Measurements from ENCODE around the gene PARP12. TPM values are rescaled to one million over a fixed set of nuclear protein-coding genes. Genes with fewer than 3 reads are reported as not detected.
A peak's percentile ranks its signal among the peaks of the same experiment; 100 is the strongest.

Gene PARP12
- total and polyA plus RNA-seq, 7 experiments from 2014 or later = 26.2 to 145 (median 72.9) TPM

DNA sequence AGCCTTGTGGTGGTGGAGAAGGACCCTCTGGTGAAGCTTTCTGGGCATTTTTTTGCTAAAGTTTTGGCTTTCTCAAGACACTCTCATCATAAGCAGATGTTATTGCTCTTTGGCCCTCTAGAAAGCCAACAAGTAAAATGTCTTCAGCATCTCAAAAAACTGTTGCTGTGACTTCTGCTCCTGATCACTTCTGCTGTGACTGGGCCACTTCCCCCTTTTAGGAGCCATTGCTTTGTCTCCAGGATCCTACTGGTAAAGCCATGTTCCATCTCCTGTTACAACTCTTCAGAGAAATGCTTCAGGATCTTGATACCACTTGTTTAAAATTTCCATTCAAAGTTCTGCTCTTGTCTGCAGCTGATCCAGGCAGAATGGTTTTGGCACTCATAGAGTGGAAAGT lies 10.9 kb downstream of the PARP12 start:
- Mint-ChIP-seq H3K27me3 (no peaks in the 10 kb centered on the region), H3K9me3 (no peaks in the 10 kb centered on the region), H3K4me3 (no peak overlapping the region), H3K36me3 (peaks cover 16 to 53% (median 33%) of the 10 kb centered on the region in 5 donors), H3K4me1 (peaks cover 20 to 50% (median 42%) of the 10 kb centered on the region in 7 donors), H3K27ac (peak overlapping the region in 1 of 9 donors; percentile 65)
- Histone ChIP-seq H3K4me3 (ENCODE audit: low read length) (no peak overlapping the region), H3K27ac (ENCODE audit: low read depth, low read length) (no peak overlapping the region), H3K36me3 (ENCODE audit: control insufficient read depth in 2 of 3, insufficient read depth in 3 of 3, low read length in 3 of 3) (peaks cover 0 to 48% (median 6%) of the 10 kb centered on the region in 3 experiments), H3K9me3 (ENCODE audit: control insufficient read depth in 2 of 3, low read length in 3 of 3) (no peaks in the 10 kb centered on the region), H3K4me1 (ENCODE audit: control insufficient read depth in 2 of 2, insufficient read depth in 2 of 2, low read length in 2 of 2) (peaks cover 5 to 13% of the 10 kb centered on the region in 2 donors), H3K27me3 (ENCODE audit: control insufficient read depth in 2 of 2, insufficient read depth in 2 of 2, low read length in 2 of 2) (no peaks in the 10 kb centered on the region)
- DNase-seq (no peak), ATAC-seq (no peak)
- POLR2A ChIA-PET = no interaction called here
- intact Hi-C loops (cut with micrococcal nuclease) = loop anchor here in 1 of 2 donors (10.0 kb wide), 1 partner anchor 873 kb away; the partner anchor contains the start of gene BRAF
- CTCF ChIA-PET = no interaction called here

DNA sequence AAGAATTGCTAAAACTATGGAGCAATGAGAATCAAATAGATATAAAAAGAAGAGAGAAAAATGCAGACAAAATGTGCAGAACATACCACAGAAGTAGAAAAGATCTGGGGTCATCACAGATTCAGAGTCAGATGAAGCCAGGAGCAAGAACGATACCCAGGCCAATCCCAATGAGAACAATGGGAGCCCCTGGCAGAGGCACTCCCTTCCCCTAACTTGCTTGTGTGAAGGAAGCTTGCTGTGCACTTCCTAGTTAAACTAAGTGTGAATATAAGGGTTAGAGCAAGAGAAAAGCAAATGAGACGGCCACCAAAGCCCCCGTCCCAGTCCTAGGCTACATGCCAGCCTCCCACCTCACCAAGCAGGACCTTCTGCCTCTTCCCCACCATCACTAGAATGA lies 12.7 kb downstream of the PARP12 start:
- intact Hi-C loops (cut with micrococcal nuclease) = loop anchor here in 1 of 2 donors (10.0 kb wide), 1 partner anchor 875 kb away; the partner anchor contains the start of gene BRAF
- no peak overlapping the region for H3K4me3 ChIP-seq (ENCODE audit: low read length)
- DNase-seq (no peak), ATAC-seq (no peak)
- POLR2A ChIA-PET = no interaction called here
- no peaks in the 10 kb centered on the region for H3K27me3 Mint-ChIP-seq
- no peak overlapping the region for H3K4me3 Mint-ChIP-seq
- no peak overlapping the region for H3K27ac ChIP-seq (ENCODE audit: low read depth, low read length)
- no peaks in the 10 kb centered on the region for H3K9me3 ChIP-seq (ENCODE audit: control insufficient read depth in 2 of 3, low read length in 3 of 3)
- no peaks in the 10 kb centered on the region for H3K27me3 ChIP-seq (ENCODE audit: control insufficient read depth in 2 of 2, insufficient read depth in 2 of 2, low read length in 2 of 2)
- peaks cover 20 to 40% (median 28%) of the 10 kb centered on the region in 7 donors for H3K4me1 Mint-ChIP-seq
- H3K9me3 Mint-ChIP-seq = no peaks in the 10 kb centered on the region
- CTCF ChIA-PET = no interaction called here
- H3K27ac Mint-ChIP-seq = peak overlapping the region in 3 of 9 donors; percentile 1 to 54 (median 29)
- peaks cover 5 to 13% of the 10 kb centered on the region in 2 donors for H3K4me1 ChIP-seq (ENCODE audit: control insufficient read depth in 2 of 2, insufficient read depth in 2 of 2, low read length in 2 of 2)
- peaks cover 10 to 62% (median 41%) of the 10 kb centered on the region in 5 donors for H3K36me3 Mint-ChIP-seq
- H3K36me3 ChIP-seq (ENCODE audit: control insufficient read depth in 2 of 3, insufficient read depth in 3 of 3, low read length in 3 of 3) = peaks cover 12 to 47% (median 12%) of the 10 kb centered on the region in 3 experiments

DNA sequence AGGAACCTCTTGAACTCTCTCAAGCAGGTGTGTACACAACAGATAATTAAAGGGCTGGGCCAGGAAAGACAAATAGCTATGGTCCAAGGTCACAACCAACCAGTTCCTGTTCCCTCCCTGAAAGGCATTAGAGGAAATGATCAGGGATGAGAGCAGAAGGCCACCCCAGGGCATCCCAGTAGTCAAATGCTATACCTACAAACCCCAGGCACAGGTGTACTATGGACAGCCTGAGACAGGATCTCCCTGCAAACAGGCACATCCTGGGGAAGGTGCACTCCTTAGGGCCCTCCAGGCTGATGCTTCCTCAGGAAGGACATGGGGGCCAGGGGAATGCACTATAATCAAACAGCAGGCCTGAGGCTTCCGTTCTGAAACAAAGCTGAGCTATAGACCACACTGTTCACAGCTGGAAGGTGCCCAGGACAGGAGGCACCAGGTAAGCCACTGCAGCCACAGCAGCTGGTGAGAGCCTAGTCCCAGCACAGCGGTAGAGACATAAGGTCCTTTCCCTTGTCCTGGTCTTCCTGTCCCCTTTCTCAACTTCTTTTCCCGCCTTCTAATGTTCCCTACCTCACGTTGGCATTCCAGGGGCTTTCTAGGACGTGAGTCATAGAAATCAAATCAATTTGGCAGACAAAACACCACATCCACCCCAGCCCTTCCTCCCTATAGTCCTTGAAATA lies 13.3 kb downstream of the PARP12 start:
- CTCF ChIA-PET = no interaction called here
- H3K27ac Mint-ChIP-seq = peak overlapping the region in 5 of 9 donors; percentile 1 to 70 (median 29)

DNA sequence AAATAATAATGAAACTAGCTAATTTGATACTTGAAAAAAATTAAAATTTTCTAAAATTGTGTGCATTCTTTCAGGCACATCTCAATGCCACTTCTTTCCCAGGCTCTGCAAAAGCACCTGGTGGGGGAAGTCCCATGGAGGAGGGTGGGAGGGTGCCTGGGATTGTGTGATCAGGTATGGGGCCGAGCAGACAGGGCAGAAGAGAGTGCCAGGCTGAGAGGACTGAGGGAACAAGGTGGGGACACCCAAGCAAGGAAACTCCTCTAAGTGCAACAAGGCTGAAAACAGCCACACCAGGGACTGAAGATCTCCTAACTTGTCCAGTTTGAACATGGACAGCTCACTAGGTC lies 13.8 kb downstream of the PARP12 start:
- Histone ChIP-seq H3K27ac (ENCODE audit: low read depth, low read length) (no peak overlapping the region), H3K9me3 (ENCODE audit: control insufficient read depth in 2 of 3, low read length in 3 of 3) (no peaks in the 10 kb centered on the region), H3K4me1 (ENCODE audit: control insufficient read depth in 2 of 2, insufficient read depth in 2 of 2, low read length in 2 of 2) (peaks cover 0 to 3% of the 10 kb centered on the region in 2 donors), H3K27me3 (ENCODE audit: control insufficient read depth in 2 of 2, insufficient read depth in 2 of 2, low read length in 2 of 2) (no peaks in the 10 kb centered on the region), H3K36me3 (ENCODE audit: control insufficient read depth in 2 of 3, insufficient read depth in 3 of 3, low read length in 3 of 3) (peaks cover 12 to 40% (median 15%) of the 10 kb centered on the region in 3 experiments), H3K4me3 (ENCODE audit: low read length) (no peak overlapping the region)
- intact Hi-C loops (cut with micrococcal nuclease) = no loop called here
- Mint-ChIP-seq H3K4me3 (no peak overlapping the region), H3K27me3 (no peaks in the 10 kb centered on the region), H3K9me3 (no peaks in the 10 kb centered on the region), H3K27ac (peak overlapping the region in 1 of 9 donors; percentile 70), H3K4me1 (peaks cover 13 to 29% (median 22%) of the 10 kb centered on the region in 7 donors), H3K36me3 (peaks cover 10 to 63% (median 40%) of the 10 kb centered on the region in 5 donors)
- CTCF ChIA-PET = no interaction called here
- ATAC-seq (no peak), DNase-seq (no peak)
- POLR2A ChIA-PET = no interaction called here

More for the DNA sequence above, 13.3 kb downstream of the PARP12 start:
- peaks cover 3 to 8% of the 10 kb centered on the region in 2 donors for H3K4me1 ChIP-seq (ENCODE audit: control insufficient read depth in 2 of 2, insufficient read depth in 2 of 2, low read length in 2 of 2)
- no peaks in the 10 kb centered on the region for H3K9me3 Mint-ChIP-seq
- peaks cover 12 to 62% (median 43%) of the 10 kb centered on the region in 5 donors for H3K36me3 Mint-ChIP-seq
- H3K36me3 ChIP-seq (ENCODE audit: control insufficient read depth in 2 of 3, insufficient read depth in 3 of 3, low read length in 3 of 3) = peaks cover 12 to 43% (median 15%) of the 10 kb centered on the region in 3 experiments
- no peaks in the 10 kb centered on the region for H3K27me3 Mint-ChIP-seq
- no peak overlapping the region for H3K4me3 ChIP-seq (ENCODE audit: low read length)
- ATAC-seq = no peak
- H3K27ac ChIP-seq (ENCODE audit: low read depth, low read length) = no peak overlapping the region
- H3K4me1 Mint-ChIP-seq = peaks cover 19 to 34% (median 26%) of the 10 kb centered on the region in 7 donors
- POLR2A ChIA-PET = no interaction called here
- no peak overlapping the region for H3K4me3 Mint-ChIP-seq
- no peak for DNase-seq
- intact Hi-C loops (cut with micrococcal nuclease) = loop anchor here in 1 of 2 donors (10.0 kb wide), 1 partner anchor 875 kb away; the partner anchor contains the start of gene BRAF
- H3K9me3 ChIP-seq (ENCODE audit: control insufficient read depth in 2 of 3, low read length in 3 of 3) = no peaks in the 10 kb centered on the region
- no peaks in the 10 kb centered on the region for H3K27me3 ChIP-seq (ENCODE audit: control insufficient read depth in 2 of 2, insufficient read depth in 2 of 2, low read length in 2 of 2)

DNA sequence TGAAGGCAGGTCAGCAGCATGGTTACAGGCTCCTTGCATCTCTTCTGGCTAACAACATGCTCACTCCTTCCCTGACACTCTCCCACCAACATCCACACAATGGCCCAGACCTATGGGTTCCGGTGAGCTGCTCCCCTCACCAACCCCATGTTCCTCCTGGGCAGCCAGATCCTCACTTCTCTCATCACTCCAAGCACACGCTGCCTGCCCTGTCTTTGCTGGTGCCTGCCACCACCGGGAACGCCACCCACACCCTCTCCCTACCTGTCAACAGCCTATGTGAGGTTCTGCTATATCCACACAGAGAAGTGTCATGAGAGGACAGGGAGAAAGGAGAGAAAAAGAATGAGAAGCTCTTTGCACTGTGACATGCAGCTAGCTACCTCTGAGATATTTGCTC lies 14.6 kb downstream of the PARP12 start:
- H3K36me3 Mint-ChIP-seq = peaks cover 10 to 60% (median 35%) of the 10 kb centered on the region in 5 donors
- no peak overlapping the region for H3K27ac Mint-ChIP-seq
- ATAC-seq (no peak), DNase-seq (no peak)
- H3K4me3 Mint-ChIP-seq = no peak overlapping the region
- Histone ChIP-seq H3K4me3 (ENCODE audit: low read length) (no peak overlapping the region), H3K27me3 (ENCODE audit: control insufficient read depth in 2 of 2, insufficient read depth in 2 of 2, low read length in 2 of 2) (no peaks in the 10 kb centered on the region), H3K4me1 (ENCODE audit: control insufficient read depth in 2 of 2, insufficient read depth in 2 of 2, low read length in 2 of 2) (no peaks in the 10 kb centered on the region), H3K27ac (ENCODE audit: low read depth, low read length) (no peak overlapping the region), H3K36me3 (ENCODE audit: control insufficient read depth in 2 of 3, insufficient read depth in 3 of 3, low read length in 3 of 3) (peaks cover 12 to 47% (median 15%) of the 10 kb centered on the region in 3 experiments), H3K9me3 (ENCODE audit: control insufficient read depth in 2 of 3, low read length in 3 of 3) (no peaks in the 10 kb centered on the region)
- ChIA-PET POLR2A (no interaction called here), CTCF (no interaction called here)
- no peaks in the 10 kb centered on the region for H3K27me3 Mint-ChIP-seq
- H3K9me3 Mint-ChIP-seq = no peaks in the 10 kb centered on the region
- peaks cover 7 to 22% (median 14%) of the 10 kb centered on the region in 7 donors for H3K4me1 Mint-ChIP-seq
- intact Hi-C loops (cut with micrococcal nuclease) = no loop called here

DNA sequence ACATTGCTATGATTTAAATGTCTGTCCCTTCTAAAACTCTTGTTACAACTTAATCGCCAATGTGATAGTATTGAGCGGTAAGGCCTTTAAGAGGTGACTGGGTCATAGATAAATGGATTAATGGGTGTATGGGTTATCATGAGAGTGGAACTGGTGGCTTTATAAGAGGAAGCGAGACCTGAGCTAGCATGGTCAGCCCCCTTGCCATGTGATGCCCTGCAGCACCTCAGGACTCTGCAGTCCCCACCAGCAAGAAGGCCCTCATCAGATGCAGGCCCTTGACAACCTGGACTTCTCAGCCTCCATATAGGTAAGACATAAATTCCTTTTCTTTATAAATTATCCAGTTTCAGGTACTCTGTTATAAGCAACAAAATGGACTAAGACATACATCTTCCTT lies 15.6 kb downstream of the PARP12 start:
- Histone ChIP-seq H3K27me3 (ENCODE audit: control insufficient read depth in 2 of 2, insufficient read depth in 2 of 2, low read length in 2 of 2) (no peaks in the 10 kb centered on the region), H3K9me3 (ENCODE audit: control insufficient read depth in 2 of 3, low read length in 3 of 3) (no peaks in the 10 kb centered on the region), H3K36me3 (ENCODE audit: control insufficient read depth in 2 of 3, insufficient read depth in 3 of 3, low read length in 3 of 3) (peaks cover 12 to 55% (median 15%) of the 10 kb centered on the region in 3 experiments), H3K4me1 (ENCODE audit: control insufficient read depth in 2 of 2, insufficient read depth in 2 of 2, low read length in 2 of 2) (no peaks in the 10 kb centered on the region), H3K27ac (ENCODE audit: low read depth, low read length) (no peak overlapping the region), H3K4me3 (ENCODE audit: low read length) (no peak overlapping the region)
- no peaks in the 10 kb centered on the region for H3K9me3 Mint-ChIP-seq
- ATAC-seq (no peak), DNase-seq (no peak)
- H3K4me1 Mint-ChIP-seq = peaks cover 5 to 21% (median 10%) of the 10 kb centered on the region in 7 donors
- POLR2A ChIA-PET = no interaction called here
- H3K4me3 Mint-ChIP-seq = no peak overlapping the region
- H3K27me3 Mint-ChIP-seq = no peaks in the 10 kb centered on the region
- peak overlapping the region in 1 of 9 donors; percentile 30 for H3K27ac Mint-ChIP-seq
- CTCF ChIA-PET = no interaction called here
- H3K36me3 Mint-ChIP-seq = peaks cover 8 to 58% (median 30%) of the 10 kb centered on the region in 5 donors
- intact Hi-C loops (cut with micrococcal nuclease) = no loop called here

DNA sequence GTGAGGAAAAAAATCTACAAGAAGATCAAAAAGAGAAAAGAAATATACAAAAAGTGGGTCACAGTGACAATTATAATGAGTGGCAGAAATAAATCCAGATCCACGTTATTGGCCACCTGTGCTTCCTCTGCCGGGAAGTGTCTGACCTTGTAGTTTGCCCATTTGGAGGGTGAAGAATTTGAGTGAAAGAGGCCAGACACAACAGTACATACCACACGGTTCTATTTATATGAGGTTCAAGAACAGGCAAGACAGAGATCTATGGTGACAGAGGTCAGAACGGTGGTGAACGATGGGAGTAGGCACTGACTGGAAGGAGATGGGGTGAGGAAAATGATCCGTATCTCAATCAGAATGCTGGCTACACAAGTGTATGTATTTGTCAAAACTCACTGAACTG lies 17.1 kb downstream of the PARP12 start:
- peaks cover 11 to 61% (median 35%) of the 10 kb centered on the region in 5 donors for H3K36me3 Mint-ChIP-seq
- no peaks in the 10 kb centered on the region for H3K27me3 Mint-ChIP-seq
- H3K9me3 Mint-ChIP-seq = no peaks in the 10 kb centered on the region
- Histone ChIP-seq H3K27me3 (ENCODE audit: control insufficient read depth in 2 of 2, insufficient read depth in 2 of 2, low read length in 2 of 2) (no peaks in the 10 kb centered on the region), H3K9me3 (ENCODE audit: control insufficient read depth in 2 of 3, low read length in 3 of 3) (no peaks in the 10 kb centered on the region), H3K27ac (ENCODE audit: low read depth, low read length) (no peak overlapping the region), H3K4me3 (ENCODE audit: low read length) (no peak overlapping the region), H3K4me1 (ENCODE audit: control insufficient read depth in 2 of 2, insufficient read depth in 2 of 2, low read length in 2 of 2) (no peaks in the 10 kb centered on the region), H3K36me3 (ENCODE audit: control insufficient read depth in 2 of 3, insufficient read depth in 3 of 3, low read length in 3 of 3) (peaks cover 12 to 61% (median 22%) of the 10 kb centered on the region in 3 experiments)
- POLR2A ChIA-PET = no interaction called here
- CTCF ChIA-PET = no interaction called here
- DNase-seq = no peak
- intact Hi-C loops (cut with micrococcal nuclease) = no loop called here
- peaks cover 1 to 28% (median 10%) of the 10 kb centered on the region in 7 donors for H3K4me1 Mint-ChIP-seq
- H3K27ac Mint-ChIP-seq = no peak overlapping the region
- ATAC-seq = no peak
- no peak overlapping the region for H3K4me3 Mint-ChIP-seq

All from naive thymus-derived CD4-positive, alpha-beta T cell (primary cell).